Activated naive CD4-positive, alpha-beta T cell treated with anti-CD3 and anti-CD28 coated beads, Interleukin-2, amount 50 U/mL, for 72 hours (primary cell): ENCODE data around the gene SPATA32. TPM values are rescaled to one million over a fixed set of nuclear protein-coding genes. Genes with fewer than 3 reads are reported as not detected.

ENCODE experiments used
- ATAC-seq, 2 donors: fragments of 150-1000 bp; cut with Tn5 transposase; 2 replicates each; pipeline ENCODE4 v1.10.0; 2021; ENCODE audit warnings: mild to moderate bottlenecking in 2 of 2, moderate library complexity in 2 of 2
- DNase-seq, 2 donors: peaks; one replicate each; pipeline ENCODE4 v3.0.0; 2021 to 2022; ENCODE audit warnings: low spot score in 2 of 2
- H3K27ac Mint-ChIP-seq, 2 donors: one replicate each; pipeline ENCODE4 v1.8.0; 2022; ENCODE audit warnings: mild to moderate bottlenecking in 2 of 2, mixed read lengths in 2 of 2
- H3K36me3 Mint-ChIP-seq, 2 donors: one replicate each; pipeline ENCODE4 v1.8.0; 2022; ENCODE audit warnings: mixed read lengths in 2 of 2
- H3K9me3 Mint-ChIP-seq, 2 donors: one replicate each; pipeline ENCODE4 v1.8.0; 2022; ENCODE audit warnings: mixed read lengths in 2 of 2
- total RNA-seq, 2 donors: library from RNA; stranded (reverse); gene quantifications; one replicate each; pipeline ENCODE4 v1.2.3, GENCODE V29; 2022

Gene SPATA32
- total RNA-seq, 2 donors from 2014 or later: 0.37 to 0.50 TPM

DNA sequence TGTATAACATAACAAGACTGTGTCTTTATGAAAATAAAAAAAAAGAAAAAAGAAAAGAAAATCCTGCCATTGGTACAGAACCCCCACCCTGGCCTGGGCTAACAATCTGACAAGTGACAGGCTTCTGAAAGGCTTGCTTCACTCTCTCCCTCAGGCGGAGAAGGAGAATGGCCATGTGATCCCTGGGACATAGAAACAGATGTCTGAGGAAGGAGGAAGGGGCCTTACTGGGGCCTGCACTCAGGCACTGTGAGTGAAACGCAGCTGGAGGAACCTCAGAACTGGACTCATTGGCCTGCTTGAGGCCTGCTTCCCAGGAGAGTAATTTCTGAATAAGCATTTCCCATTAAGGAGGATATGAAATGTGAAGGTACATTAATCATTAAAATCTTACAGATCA is 37.5 kb upstream of the SPATA32 start:
- H3K9me3 Mint-ChIP-seq: peaks cover 0 to 3% of the 10 kb centered on the region in 2 donors
- peak overlapping the region; percentile 2 to 19 for H3K27ac Mint-ChIP-seq
- H3K36me3 Mint-ChIP-seq: peaks cover 2 to 38% of the 10 kb centered on the region in 2 donors
- DNase-seq: no peak
- ATAC-seq: no peak

DNA sequence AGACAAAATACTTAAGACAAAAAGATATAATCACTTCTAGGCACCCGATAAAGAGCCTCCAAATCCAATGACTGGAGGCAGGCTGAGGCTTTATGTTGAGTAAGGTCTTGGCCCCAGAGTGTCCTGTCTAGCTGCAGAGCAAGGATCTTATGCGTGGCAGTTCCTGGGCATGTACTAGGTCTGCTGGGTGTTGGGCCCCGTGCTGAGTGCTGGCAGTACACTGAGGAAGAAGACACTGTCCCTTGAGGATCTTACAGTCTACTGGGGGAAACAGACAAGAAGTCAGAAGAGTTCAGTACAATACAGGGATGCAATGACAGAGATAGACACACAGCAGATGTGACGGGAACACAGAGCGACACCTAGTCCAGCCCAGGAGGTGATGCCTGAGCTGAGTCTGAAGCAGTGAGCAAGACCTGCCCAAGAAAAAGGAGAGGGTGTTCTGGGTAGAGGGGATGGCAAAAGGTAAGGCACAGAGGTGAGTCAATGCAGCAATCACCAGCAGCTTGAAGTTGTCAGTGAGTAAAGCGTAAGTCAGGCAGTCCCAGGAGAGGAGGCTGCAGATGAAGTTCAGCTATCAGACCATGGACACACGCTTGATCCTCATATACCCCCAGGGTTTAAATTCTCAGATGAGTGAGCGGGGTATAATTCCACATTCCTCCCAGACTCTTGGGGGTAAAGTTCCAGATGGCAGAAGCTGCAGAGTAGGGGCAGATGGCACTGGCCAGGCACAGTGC is 36.8 kb upstream of the SPATA32 start:
- ATAC-seq (peak; percentile 11 to 20), DNase-seq (no peak)
- H3K27ac Mint-ChIP-seq: peak overlapping the region; percentile 2 to 19
- H3K9me3 Mint-ChIP-seq: peaks cover 0 to 3% of the 10 kb centered on the region in 2 donors
- peaks cover 0 to 35% of the 10 kb centered on the region in 2 donors for H3K36me3 Mint-ChIP-seq

DNA sequence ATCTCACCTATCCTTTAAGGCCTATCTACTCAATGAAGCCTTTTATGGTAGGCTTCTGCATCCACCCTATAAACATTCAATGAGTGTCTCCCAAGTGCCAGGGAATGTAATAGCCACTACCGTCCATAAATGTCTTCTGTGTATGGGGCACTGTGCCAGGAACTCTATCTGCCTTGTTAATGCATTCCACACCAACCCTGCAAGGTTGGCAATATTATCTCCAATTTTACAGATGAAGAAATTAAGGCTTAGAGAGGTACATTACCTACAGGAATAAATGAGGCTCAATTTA is 34.9 kb upstream of the SPATA32 start:
- Mint-ChIP-seq H3K36me3 (peaks cover 5 to 35% of the 10 kb centered on the region in 2 donors), H3K27ac (peak overlapping the region; percentile 76 to 77), H3K9me3 (peaks cover 0 to 3% of the 10 kb centered on the region in 2 donors)
- no peak for ATAC-seq
- no peak for DNase-seq

DNA sequence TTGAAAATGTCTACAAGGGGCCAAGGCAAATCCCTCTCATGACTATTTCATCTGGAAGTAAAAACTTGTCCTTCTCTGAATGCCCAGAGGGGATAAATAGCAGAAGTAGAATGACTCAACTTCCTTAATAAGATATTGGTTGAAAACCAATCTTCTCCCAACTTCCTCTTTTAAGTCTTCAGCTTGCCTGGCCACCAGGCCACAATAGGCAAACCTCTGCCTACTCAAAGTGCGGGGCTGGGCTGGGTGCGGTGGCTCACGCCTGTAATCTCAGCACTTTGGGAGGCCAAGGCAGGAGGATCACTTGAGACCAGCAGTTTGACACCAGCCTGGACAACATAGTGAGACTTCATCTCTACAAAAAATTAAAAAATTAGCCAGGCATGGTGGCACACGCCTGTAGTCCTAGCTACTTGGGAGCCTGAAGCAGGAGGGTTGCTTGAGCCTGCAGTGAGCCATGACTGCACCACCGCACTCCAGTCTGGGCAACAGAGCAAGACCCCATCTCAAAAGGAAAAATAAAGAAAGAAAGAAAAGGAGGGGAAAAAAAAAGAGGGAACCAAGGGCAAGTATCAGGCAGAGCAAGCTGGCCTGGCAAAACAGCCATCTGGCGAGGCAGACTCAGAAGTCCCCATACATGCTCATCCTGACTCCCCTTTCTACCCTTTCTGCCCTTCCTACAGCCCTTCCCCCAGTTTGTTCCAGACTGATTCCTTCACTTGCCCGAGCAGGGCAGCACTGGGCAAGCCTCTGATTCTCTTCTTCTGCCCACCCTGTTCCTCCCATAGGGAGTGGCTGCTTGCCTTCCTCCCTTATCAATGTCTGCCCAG is 34.3 kb upstream of the SPATA32 start:
- Mint-ChIP-seq H3K36me3 (peaks cover 6 to 35% of the 10 kb centered on the region in 2 donors), H3K9me3 (peaks cover 0 to 3% of the 10 kb centered on the region in 2 donors), H3K27ac (peak overlapping the region; percentile 76 to 84)
- DNase-seq: no peak
- ATAC-seq: peak in 1 of 2 donors; percentile 64

DNA sequence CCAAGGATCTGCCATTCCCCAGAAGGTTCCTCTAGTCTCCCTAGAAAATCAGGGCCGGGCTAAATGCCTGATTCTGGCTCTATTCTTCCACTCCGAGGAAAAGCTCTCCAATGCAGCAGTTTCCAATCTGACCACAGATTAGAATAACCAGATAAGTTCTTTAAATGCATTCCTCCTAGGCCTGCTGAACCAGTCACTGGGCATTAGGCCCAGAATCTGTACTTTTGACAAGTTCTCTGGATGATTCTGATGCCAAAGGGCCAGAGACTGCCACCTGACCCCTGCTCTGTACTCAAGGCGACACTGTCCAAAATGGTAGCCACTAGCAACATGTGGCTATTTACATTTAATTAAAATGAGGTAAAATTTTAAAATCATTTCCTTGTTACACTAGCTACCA is 32.6 kb upstream of the SPATA32 start:
- peaks cover 14 to 30% of the 10 kb centered on the region in 2 donors for H3K36me3 Mint-ChIP-seq
- H3K27ac Mint-ChIP-seq: peak overlapping the region; percentile 41 to 82
- ATAC-seq: no peak

DNA sequence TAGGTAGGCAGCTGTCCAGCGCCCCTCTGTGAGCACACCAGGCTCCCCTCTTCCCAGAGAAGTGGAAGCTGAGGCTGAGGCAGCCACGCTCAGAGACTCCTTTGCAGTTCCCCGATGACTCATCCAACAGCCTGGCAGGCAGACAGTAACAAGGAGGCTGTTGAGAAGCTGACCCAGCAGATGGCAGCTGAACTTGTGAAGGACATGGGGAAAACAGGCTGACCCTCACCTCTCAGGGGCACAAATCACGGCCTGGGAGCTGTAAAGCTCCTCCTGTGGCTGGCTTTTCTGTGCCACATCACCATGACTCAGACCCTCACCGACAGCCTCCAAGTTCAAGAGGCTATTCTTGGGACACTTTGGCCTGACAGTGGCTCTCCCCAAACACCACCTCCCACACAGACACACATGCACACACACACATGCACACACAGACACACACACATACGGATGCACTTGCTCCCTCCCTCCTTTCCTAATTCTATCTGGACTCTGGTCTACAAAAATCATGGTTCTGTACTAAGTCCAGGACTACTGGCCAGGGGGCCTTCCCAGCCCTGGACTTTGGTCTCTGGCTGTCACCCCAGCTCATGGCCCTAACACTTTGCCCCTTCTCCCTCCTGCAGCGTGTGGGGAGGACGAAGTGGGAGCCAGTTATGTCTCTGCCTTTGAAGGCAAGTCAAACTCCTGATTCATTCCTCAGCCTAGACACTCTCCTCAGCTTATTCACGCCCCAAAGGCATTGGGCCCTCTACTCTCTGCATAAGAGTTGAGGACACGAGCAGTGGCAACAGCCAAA is 31.7 kb upstream of the SPATA32 start:
- H3K27ac Mint-ChIP-seq: peak overlapping the region; percentile 82 to 93
- no peak for DNase-seq
- peaks cover 14 to 25% of the 10 kb centered on the region in 2 donors for H3K36me3 Mint-ChIP-seq
- peak; percentile 58 to 82 for ATAC-seq
- peaks cover 0 to 3% of the 10 kb centered on the region in 2 donors for H3K9me3 Mint-ChIP-seq

More for the DNA sequence above, 32.6 kb upstream of the SPATA32 start:
- no peak for DNase-seq
- H3K9me3 Mint-ChIP-seq: peaks cover 0 to 3% of the 10 kb centered on the region in 2 donors

DNA sequence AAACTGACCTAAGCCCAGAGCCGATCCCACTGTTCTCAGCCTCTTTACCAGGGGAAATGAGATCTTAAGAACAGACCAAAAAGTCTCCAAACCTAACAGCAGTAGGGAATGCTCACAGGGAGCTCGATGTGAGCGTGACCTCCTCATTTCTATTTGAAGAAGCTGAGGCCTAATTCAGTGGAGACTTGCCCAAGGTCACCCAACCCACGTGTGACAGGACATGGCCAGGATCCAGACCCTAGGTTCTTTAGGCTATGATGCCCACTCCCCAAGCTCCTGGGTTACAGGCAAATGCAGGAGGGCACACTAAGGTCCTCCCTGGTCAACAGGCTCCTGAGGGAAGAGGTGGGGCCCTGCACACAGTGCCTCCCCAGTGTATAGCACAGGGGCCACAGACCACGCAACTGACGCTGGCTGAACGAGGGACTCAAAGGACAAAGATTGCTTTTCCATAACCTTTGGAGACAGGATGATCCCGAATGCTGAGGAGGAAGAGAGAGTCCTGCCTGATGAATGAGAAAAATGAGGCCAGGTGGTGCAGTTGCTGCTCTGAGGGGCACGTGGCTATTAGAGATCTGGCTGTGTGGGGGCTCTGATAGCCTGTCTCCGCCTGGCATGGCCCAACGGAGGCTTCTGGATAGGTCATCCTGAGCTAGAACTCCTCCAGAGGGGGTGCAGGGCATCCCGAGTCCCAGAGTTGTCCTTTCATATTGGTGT is 31.0 kb upstream of the SPATA32 start:
- ATAC-seq: no peak
- no peak for DNase-seq
- H3K27ac Mint-ChIP-seq: peak overlapping the region; percentile 82 to 93
- H3K9me3 Mint-ChIP-seq: peaks cover 0 to 3% of the 10 kb centered on the region in 2 donors
- H3K36me3 Mint-ChIP-seq: peaks cover 14 to 18% of the 10 kb centered on the region in 2 donors

DNA sequence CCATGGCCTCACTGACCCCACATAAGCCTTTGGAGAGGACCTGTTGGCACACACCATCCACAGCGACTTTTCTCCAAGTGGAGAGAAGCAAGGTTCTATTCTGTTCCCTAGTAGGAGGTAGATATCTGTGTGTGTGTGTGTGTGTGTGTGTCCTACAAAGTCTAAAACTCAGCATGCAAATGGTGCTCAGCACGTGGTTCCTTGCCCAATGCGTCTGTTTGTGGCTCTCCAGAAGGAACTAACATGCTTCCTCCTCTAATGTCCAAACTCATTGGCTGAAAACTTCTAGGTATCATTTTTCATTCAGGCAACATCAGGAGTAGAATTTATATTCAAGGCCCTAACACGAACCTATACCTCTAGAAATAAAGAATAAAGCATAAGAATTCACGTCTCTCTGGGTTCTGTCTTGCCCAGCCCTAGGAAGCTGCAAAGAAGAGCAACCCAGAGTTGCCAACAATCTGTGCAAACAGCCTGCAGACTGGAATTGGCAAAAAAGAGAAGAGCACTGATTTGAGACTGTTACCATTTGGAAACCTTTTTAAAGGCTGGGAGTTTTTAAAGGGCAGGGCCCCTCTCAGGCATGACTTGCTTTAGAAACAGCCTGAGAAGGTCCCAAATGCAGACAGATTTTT is 29.4 kb upstream of the SPATA32 start:
- no peak for DNase-seq
- Mint-ChIP-seq H3K36me3 (peaks cover 10 to 22% of the 10 kb centered on the region in 2 donors), H3K27ac (peak overlapping the region; percentile 82 to 93), H3K9me3 (no peaks in the 10 kb centered on the region)
- ATAC-seq: no peak

DNA sequence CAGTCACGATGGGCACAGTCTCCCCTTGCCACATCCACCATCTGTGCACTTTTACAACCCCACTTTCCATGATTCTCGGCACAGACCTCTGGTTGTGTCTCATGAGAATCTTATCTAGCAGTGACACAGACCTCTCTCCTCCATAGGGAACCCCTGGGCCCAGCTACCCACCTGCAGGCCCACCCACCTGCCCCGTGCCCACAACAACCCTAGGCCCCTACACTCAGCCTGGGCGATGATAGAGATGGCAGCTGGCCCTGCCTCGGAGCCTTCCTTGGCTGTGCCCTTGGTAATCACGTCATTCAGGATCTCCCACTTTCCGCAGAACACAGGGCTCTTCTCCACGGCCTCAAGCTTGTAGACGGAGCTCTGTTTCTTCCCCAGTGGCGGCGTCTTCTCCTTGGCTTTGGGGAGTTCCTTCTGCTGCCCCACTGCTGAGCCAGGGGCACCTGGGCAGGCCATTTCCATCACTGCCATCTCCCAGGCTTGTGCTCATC is 28.4 kb upstream of the SPATA32 start:
- H3K36me3 Mint-ChIP-seq: peaks cover 12 to 22% of the 10 kb centered on the region in 2 donors
- no peaks in the 10 kb centered on the region for H3K9me3 Mint-ChIP-seq
- ATAC-seq (no peak), DNase-seq (no peak)
- H3K27ac Mint-ChIP-seq: peak overlapping the region; percentile 82 to 93

DNA sequence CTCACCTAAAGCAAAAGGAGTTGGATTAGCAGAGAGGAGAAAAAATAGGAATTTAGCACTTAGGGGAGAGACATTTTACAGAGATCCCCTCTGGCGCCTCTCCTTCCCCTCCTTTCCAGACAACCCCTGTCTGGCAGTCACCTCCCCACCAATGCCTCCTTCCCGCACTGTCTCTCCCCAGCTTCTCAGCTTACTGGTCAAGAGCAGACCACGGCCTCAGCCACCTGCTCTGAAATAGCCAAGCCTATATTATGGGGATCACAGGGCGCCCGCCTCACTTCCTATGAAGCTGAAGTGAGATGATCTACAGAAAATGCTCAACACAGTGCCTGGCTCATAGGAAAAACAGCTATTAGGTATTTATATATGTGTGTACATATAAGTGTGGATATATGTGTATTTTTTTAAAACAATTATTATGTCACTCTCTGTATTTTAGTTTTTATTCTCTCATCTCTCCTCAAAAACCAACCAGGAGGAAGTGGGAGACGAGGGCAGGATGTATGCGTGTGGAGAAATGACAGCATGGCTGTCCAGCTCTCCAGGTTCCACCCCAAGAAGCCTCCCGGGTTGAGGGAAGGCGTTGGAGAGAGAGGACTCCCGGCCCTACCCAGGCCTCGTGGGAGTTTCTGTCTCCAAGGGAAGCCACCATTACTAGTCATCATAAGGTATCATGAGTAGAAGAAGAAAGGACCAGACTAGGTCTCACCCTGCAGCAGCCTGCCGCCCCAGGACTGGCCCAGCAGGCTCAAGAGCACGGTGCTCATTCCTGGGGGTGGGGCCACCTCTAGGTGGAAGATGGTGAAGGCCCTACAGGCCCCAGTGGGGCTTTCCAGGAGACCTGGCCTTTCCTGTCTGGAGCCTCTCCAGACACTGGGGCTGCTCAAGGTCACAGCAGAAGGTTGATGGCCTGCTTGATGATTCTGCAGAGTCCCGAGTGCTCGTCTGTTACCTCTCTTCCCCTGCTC is 27.7 kb upstream of the SPATA32 start:
- no peaks in the 10 kb centered on the region for H3K9me3 Mint-ChIP-seq
- peak overlapping the region; percentile 82 to 94 for H3K27ac Mint-ChIP-seq
- no peak for DNase-seq
- ATAC-seq: no peak
- H3K36me3 Mint-ChIP-seq: peaks cover 20 to 27% of the 10 kb centered on the region in 2 donors

DNA sequence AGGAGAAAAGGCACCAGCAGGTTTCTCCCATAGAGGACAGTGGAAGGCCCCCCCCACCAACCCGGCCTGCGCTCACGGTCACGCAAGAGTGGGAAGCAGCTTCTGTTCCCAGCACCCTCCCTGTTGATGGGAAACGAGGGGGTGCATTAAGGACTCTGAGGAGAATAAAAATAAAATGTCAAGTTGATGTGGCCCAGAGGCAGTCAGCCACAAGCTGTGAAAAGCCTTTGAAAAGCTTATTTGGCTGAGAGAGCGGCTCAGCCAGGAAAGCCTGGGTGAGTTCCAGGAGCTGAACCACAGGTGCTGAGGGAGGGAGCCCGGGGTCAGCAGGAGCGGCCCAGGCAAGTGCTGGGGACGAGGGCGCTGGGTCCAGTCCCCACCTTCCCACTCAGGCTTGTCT is 26.9 kb upstream of the SPATA32 start:
- DNase-seq (no peak), ATAC-seq (no peak)
- no peaks in the 10 kb centered on the region for H3K9me3 Mint-ChIP-seq
- H3K27ac Mint-ChIP-seq: peak overlapping the region; percentile 22 to 82
- H3K36me3 Mint-ChIP-seq: peaks cover 27 to 34% of the 10 kb centered on the region in 2 donors

DNA sequence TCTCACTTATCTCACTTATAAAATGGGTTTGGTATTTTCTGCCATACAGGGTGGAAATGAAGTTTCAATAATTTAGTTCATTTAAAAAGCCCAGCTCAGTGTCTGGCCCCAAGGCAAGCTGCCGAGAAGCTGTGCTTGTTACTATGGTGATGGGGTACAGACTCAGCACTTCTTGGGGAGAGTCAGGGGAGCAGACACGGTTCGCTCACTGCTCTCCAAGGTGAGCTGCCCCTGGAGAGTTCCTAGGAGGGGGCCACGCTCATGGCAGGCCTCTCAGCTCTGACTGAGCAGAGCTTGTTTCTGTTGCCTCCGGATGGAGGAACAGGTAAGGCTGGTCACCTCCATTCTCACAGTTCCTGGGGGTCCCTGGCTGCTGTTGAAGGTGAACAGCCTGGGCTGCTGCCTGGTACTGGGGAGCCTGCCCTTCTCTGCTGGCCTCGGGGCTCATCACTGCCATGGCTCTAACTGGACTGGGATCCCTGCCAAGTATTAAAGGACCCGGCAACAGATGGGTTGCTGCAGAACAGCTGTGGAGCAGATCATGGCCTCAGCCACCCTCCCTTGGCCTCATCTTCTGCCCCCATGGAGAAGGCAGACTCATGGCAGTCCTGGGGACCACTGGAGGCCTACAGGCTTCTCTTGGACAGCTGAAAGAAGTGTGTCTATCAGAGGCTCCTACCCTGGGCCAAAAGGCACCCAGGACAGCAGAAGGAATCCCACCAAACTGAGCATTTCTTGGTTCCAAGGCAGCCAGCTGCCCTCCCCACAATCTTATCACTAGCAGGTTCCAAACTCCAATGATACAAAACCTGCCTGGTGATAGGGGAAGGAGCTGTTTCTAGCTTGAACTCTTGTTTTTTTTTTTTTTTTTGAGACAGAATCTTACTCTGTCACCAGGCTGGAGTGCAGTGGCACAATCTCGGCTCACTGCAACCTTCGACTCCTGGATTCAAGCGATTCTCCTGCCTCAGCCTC is 25.9 kb upstream of the SPATA32 start:
- ATAC-seq: peak in 1 of 2 donors; percentile 11
- H3K27ac Mint-ChIP-seq: peak overlapping the region; percentile 40 to 71
- H3K9me3 Mint-ChIP-seq: no peaks in the 10 kb centered on the region
- peaks cover 27 to 38% of the 10 kb centered on the region in 2 donors for H3K36me3 Mint-ChIP-seq
- DNase-seq: no peak

DNA sequence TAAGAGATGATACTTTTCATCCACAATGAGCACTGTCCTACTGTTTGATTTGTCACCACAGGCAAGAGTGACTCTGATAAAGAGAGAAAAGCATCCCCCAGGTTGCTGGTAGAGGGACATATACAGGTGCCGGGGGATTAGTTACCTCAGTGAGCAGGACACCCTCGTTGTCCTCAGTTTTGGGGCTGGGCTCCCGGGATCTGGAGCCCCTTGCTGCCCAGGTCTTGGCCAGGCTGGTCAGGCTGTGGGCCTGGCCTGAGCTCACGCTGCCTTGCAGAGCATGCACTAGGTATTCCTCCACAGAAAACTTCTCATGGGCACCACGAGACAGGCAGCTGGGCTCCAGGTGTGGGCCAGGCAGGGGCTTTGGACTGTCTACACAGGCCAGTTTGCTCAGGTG is 24.4 kb upstream of the SPATA32 start:
- ATAC-seq (no peak), DNase-seq (no peak)
- peaks cover 27 to 43% of the 10 kb centered on the region in 2 donors for H3K36me3 Mint-ChIP-seq
- no peaks in the 10 kb centered on the region for H3K9me3 Mint-ChIP-seq
- peak overlapping the region; percentile 71 to 89 for H3K27ac Mint-ChIP-seq
